Mammary epithelial cell (primary cell): ENCODE results near the gene ECE2.

Source experiments
- CTCF ChIP-seq, 2 donors: IDR thresholded peaks in 1 of 2; conservative IDR thresholded peaks in 1 of 2; 2 replicates each; pipeline ENCODE4 v1.5.1; 2011 to 2012; ENCODE audit warnings: inconsistent platforms in 2 of 2, low read length in 2 of 2, mild to moderate bottlenecking in 2 of 2, control low read depth in 1 of 2, low read depth in 1 of 2; ENCODE audit not compliant: insufficient read depth in 1 of 2; ENCODE audit errors: extremely low read depth in 1 of 2
- EZH2 ChIP-seq: IDR thresholded peaks from 2 replicates; pipeline ENCODE4 v1.6.1; 2012; ENCODE audit warnings: low read length, inconsistent platforms, borderline replicate concordance

GRCh38 chr3:184227481-184227935, 48.3 kb upstream of the ECE2 start:
- TF ChIP-seq EZH2 (no peak), CTCF (conservative IDR thresholded peaks at IDR 0.05 in 1 of 2, IDR thresholded peaks at IDR 0.05 in 1 of 2; ENCODE audit: extremely low read depth in 1 of 2, insufficient read depth in 1 of 2, low read depth in 1 of 2, low read length in 2 of 2) (peak; percentile 65 to 86)
